Measurements from ENCODE around the gene PDPR. TPM values are rescaled to one million over a fixed set of nuclear protein-coding genes. Genes with fewer than 3 reads are reported as not detected.
"Not testable (repeated sequence)": the region's sequence is repeated elsewhere in the genome, so short reads cannot be mapped to it uniquely, and the experiment has no call there.

PDPR gene
- total RNA-seq, 1 experiment from 2014 or later = 11.8 TPM

DNA sequence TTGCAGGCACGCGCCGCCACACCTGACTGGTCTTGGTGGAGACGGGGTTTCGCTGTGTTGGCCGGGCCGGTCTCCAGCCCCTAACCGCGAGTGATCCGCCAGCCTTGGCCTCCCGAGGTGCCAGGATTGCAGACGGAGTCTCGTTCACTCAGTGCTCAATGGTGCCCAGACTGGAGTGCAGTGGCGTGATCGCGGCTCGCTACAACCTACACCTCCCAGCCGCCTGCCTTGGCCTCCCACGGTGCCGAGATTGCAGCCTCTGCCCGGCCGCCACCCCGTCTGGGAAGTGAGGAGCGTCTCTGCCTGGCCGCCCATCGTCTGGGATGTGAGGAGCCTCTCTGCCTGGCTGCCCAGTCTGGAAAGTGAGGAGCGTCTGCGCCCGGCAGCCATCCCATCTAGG lies 89.9 kb downstream of the PDPR start:
- not testable (repeated sequence) for H3K4me3 ChIP-seq (ENCODE audit: insufficient read depth, low read depth, low read length); H3K27me3 ChIP-seq (ENCODE audit: control insufficient read depth, insufficient read depth, low read length); H3K36me3 ChIP-seq (replicated peaks; ENCODE audit: control insufficient read depth, insufficient read depth, low read length); DNase-seq

DNA sequence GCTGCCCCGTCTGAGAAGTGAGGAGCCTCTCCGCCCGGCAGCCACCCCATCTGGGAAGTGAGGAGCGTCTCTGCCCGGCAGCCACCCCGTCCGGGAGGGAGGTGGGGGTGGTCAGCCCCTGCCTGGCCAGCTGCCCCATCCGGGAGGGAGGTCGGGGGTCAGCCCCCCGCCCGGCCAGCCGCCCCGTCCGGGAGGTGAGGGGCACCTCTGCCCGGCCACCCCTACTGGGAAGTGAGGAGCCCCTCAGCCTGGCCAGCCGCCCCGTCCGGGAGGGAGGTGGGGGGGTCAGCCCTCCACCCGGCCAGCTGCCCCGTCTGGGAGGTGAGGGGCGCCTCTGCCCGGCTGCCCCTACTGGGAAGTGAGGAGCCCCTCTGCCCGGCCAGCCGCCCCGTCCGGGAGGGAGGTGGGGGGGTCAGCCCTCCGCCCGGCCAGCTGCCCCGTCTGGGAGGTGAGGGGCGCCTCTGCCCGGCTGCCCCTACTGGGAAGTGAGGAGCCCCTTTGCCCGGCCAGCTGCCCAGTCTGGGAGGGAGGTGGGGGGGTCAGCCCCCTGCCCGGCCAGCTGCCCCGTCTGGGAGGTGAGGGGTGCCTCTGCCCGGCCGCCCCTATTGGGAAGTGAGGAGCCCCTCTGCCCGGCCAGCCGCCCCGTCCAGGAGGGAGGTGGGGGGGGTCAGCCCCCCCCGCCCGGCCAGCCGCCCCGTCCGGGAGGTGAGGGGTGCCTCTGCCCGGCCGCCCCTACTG lies 90.7 kb downstream of the PDPR start:
- not testable (repeated sequence) for DNase-seq; H3K27me3 ChIP-seq (ENCODE audit: control insufficient read depth, insufficient read depth, low read length); H3K4me3 ChIP-seq (ENCODE audit: insufficient read depth, low read depth, low read length); H3K36me3 ChIP-seq (replicated peaks; ENCODE audit: control insufficient read depth, insufficient read depth, low read length)

DNA sequence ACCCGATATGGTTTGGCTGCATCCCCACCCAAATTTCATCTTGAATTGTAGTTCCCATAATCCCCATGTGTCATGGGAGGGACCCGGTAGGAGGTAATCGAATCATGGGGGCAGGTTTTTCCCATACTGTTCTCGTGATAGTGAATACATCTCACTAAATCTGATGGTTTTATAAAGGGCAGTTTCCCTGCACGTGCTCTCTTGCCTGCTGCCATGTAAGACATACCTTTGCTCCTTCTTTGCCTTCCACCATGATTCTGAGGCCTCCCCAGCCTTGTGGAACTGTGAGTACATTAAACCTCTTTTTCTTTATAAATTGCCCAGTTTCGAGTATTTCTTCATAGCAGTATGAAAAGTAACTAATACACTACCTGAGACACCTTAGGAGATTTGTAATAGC lies 92.2 kb downstream of the PDPR start:
- not testable (repeated sequence) for H3K36me3 ChIP-seq (replicated peaks; ENCODE audit: control insufficient read depth, insufficient read depth, low read length); H3K4me3 ChIP-seq (ENCODE audit: insufficient read depth, low read depth, low read length); H3K27me3 ChIP-seq (ENCODE audit: control insufficient read depth, insufficient read depth, low read length); DNase-seq

Other genes with a start within 250 kb of the PDPR start
- gene CLEC18A, start 163.0 kb upstream of the PDPR start, total RNA-seq (2014; rRNA removed; shearing (Covaris generic)) = 0.63 TPM in 1 of 2 replicates, not detected in the other
- gene CLEC18C, start 59.5 kb downstream of the PDPR start, total RNA-seq (2014; rRNA removed; shearing (Covaris generic)) = 0.07 and 0.35 TPM in 2 replicates
- gene EXOSC6, start 137.6 kb downstream of the PDPR start, total RNA-seq (2014; rRNA removed; shearing (Covaris generic)) = 17.6 and 18.4 TPM in 2 replicates
- 149 and 178 TPM in 2 replicates for gene AARS1, start 175.2 kb downstream of the PDPR start, total RNA-seq (2014; rRNA removed; shearing (Covaris generic))
- gene DDX19B, start 184.9 kb downstream of the PDPR start, total RNA-seq (2014; rRNA removed; shearing (Covaris generic)) = 23.5 and 28.0 TPM in 2 replicates
- gene DDX19A, start 232.6 kb downstream of the PDPR start, total RNA-seq (2014; rRNA removed; shearing (Covaris generic)) = 55.3 and 56.2 TPM in 2 replicates